Naive thymus-derived CD8-positive, alpha-beta T cell (primary cell): ENCODE results near the gene KRT79. TPM values are rescaled to one million over a fixed set of nuclear protein-coding genes. Genes with fewer than 3 reads are reported as not detected.
A peak's percentile ranks its signal among the peaks of the same experiment; 100 is the strongest.

Experiments
- ATAC-seq, 2 donors: fragments of 150-1000 bp; cut with Tn5 transposase in 1 of 2; sonication (Bioruptor Pico), chemical (Tn5 transposase) in 1 of 2; 1 replicate in 1 of 2; 2 replicates in 1 of 2; pipeline ENCODE4 v1.10.0; 2021; ENCODE audit warnings: mild to moderate bottlenecking in 2 of 2, moderate library complexity in 2 of 2
- POLR2A ChIA-PET: fragments of 350-600 bp; sonication (Branson Sonifier 250); formaldehyde crosslinking; loops from one replicate; lab custom pipeline; 2021; ENCODE audit warnings: antibody characterized with exemption; lab: Charles Lee
- DNase-seq, 10 donors: peaks; one replicate each; pipeline versions ENCODE4 v3.0.0 to v3.0.0-alpha.2; 2020 to 2022
- H3K27ac Mint-ChIP-seq, 10 donors: one replicate each; pipeline ENCODE4 v1.8.0; 2020 to 2022; ENCODE audit warnings: mild to moderate bottlenecking in 10 of 10, mixed read lengths in 10 of 10, moderate library complexity in 4 of 10, inconsistent platforms in 1 of 10
- H3K27me3 Mint-ChIP-seq, 5 donors: one replicate each; pipeline ENCODE4 v1.8.0; 2021 to 2022; ENCODE audit warnings: mixed read lengths in 5 of 5
- H3K36me3 Mint-ChIP-seq, 3 donors: one replicate each; pipeline ENCODE4 v1.8.0; 2020 to 2022; ENCODE audit warnings: mixed read lengths in 3 of 3, mild to moderate bottlenecking in 2 of 3, inconsistent platforms in 1 of 3
- H3K4me1 Mint-ChIP-seq, 4 donors: one replicate each; pipeline ENCODE4 v1.8.0; 2021 to 2022; ENCODE audit warnings: mixed read lengths in 4 of 4
- H3K4me3 Mint-ChIP-seq, 10 donors: one replicate each; pipeline ENCODE4 v1.8.0; 2020 to 2022; ENCODE audit warnings: mild to moderate bottlenecking in 10 of 10, mixed read lengths in 10 of 10, moderate library complexity in 6 of 10, inconsistent platforms in 1 of 10
- H3K9me3 Mint-ChIP-seq, 9 donors: one replicate each; pipeline ENCODE4 v1.8.0; 2020 to 2022; ENCODE audit warnings: mixed read lengths in 9 of 9, mild to moderate bottlenecking in 3 of 9, inconsistent platforms in 1 of 9, moderate library complexity in 1 of 9
- polyA plus RNA-seq, 3 donors: library from polyadenylated mRNA; unstranded; fragments of 300-500 nt; fragmentation: Illumina TruSeq; gene quantifications; one replicate each; pipeline ENCODE4 v1.2.3, GENCODE V29; 2021
- total RNA-seq, 8 experiments: library from RNA in 2 of 8; stranded (reverse) in 2 of 8; gene quantifications; one replicate each; pipeline ENCODE4 v1.2.3 and lab custom pipeline; 2021 to 2026

The KRT79 gene
- total and polyA plus RNA-seq, 5 experiments from 2014 or later = not detected

GRCh38 chr12:52821071-52821730 is 12.9 kb downstream of the KRT79 start:
- no peak for ATAC-seq
- peak overlapping the region in 4 of 10 donors; percentile 11 to 56 (median 28) for H3K27ac Mint-ChIP-seq

GRCh38 chr12:52820521-52820920 is 13.6 kb downstream of the KRT79 start:
- DNase-seq = no peak
- H3K4me3 Mint-ChIP-seq = no peak overlapping the region
- POLR2A ChIA-PET = no interaction called here
- peak overlapping the region in 3 of 10 donors; percentile 28 to 49 (median 46) for H3K27ac Mint-ChIP-seq
- no peak for ATAC-seq
- H3K36me3 Mint-ChIP-seq = no peaks in the 10 kb centered on the region
- H3K27me3 Mint-ChIP-seq = peaks cover 0 to 4% (median 0%) of the 10 kb centered on the region in 5 donors
- no peaks in the 10 kb centered on the region for H3K9me3 Mint-ChIP-seq
- peaks cover 10 to 22% (median 15%) of the 10 kb centered on the region in 4 donors for H3K4me1 Mint-ChIP-seq

More at GRCh38 chr12:52821071-52821730, 12.9 kb downstream of the KRT79 start:
- Mint-ChIP-seq H3K27me3 (peaks cover 0 to 4% (median 0%) of the 10 kb centered on the region in 5 donors), H3K9me3 (no peaks in the 10 kb centered on the region), H3K36me3 (no peaks in the 10 kb centered on the region), H3K4me3 (no peak overlapping the region), H3K4me1 (peaks cover 10 to 22% (median 15%) of the 10 kb centered on the region in 4 donors)
- POLR2A ChIA-PET = no interaction called here
- DNase-seq = no peak

- POLR2A ChIA-PET = no interaction called here
- peak overlapping the region in 4 of 10 donors; percentile 28 to 57 (median 42) for H3K27ac Mint-ChIP-seq
- H3K36me3 Mint-ChIP-seq = no peaks in the 10 kb centered on the region
Measured at GRCh38 chr12:52819731-52820510, 14.2 kb downstream of the KRT79 start.

GRCh38 chr12:52818887-52819420 is 15.2 kb downstream of the KRT79 start:
- peak overlapping the region in 1 of 10 donors; percentile 21 for H3K27ac Mint-ChIP-seq
- no peak overlapping the region for H3K4me3 Mint-ChIP-seq
- DNase-seq = no peak
- POLR2A ChIA-PET = no interaction called here
- H3K4me1 Mint-ChIP-seq = peaks cover 10 to 22% (median 15%) of the 10 kb centered on the region in 4 donors
- H3K36me3 Mint-ChIP-seq = no peaks in the 10 kb centered on the region
- peaks cover 0 to 4% (median 0%) of the 10 kb centered on the region in 5 donors for H3K27me3 Mint-ChIP-seq
- H3K9me3 Mint-ChIP-seq = no peaks in the 10 kb centered on the region
- no peak for ATAC-seq

More at GRCh38 chr12:52819731-52820510, 14.2 kb downstream of the KRT79 start:
- H3K9me3 Mint-ChIP-seq = no peaks in the 10 kb centered on the region
- ATAC-seq (no peak), DNase-seq (no peak)
- H3K27me3 Mint-ChIP-seq = peaks cover 0 to 4% (median 0%) of the 10 kb centered on the region in 5 donors
- H3K4me3 Mint-ChIP-seq = no peak overlapping the region
- peaks cover 10 to 22% (median 15%) of the 10 kb centered on the region in 4 donors for H3K4me1 Mint-ChIP-seq

GRCh38 chr12:52818388-52818787 is 15.7 kb downstream of the KRT79 start:
- POLR2A ChIA-PET = no interaction called here
- DNase-seq = no peak

GRCh38 chr12:52817699-52818238 is 16.3 kb downstream of the KRT79 start:
- H3K9me3 Mint-ChIP-seq = no peaks in the 10 kb centered on the region
- peak in 1 of 2 donors; percentile 53 for ATAC-seq
- H3K4me1 Mint-ChIP-seq = peaks cover 10 to 22% (median 15%) of the 10 kb centered on the region in 4 donors
- POLR2A ChIA-PET = no interaction called here
- H3K4me3 Mint-ChIP-seq = peak overlapping the region in 6 of 10 donors; percentile 20 to 50 (median 31)
- no peaks in the 10 kb centered on the region for H3K36me3 Mint-ChIP-seq
- peaks cover 0 to 4% (median 0%) of the 10 kb centered on the region in 5 donors for H3K27me3 Mint-ChIP-seq
- peak overlapping the region in 4 of 10 donors; percentile 19 to 76 (median 56) for H3K27ac Mint-ChIP-seq
- no peak for DNase-seq

More at GRCh38 chr12:52818388-52818787, 15.7 kb downstream of the KRT79 start:
- no peaks in the 10 kb centered on the region for H3K9me3 Mint-ChIP-seq
- H3K36me3 Mint-ChIP-seq = no peaks in the 10 kb centered on the region
- peaks cover 10 to 22% (median 15%) of the 10 kb centered on the region in 4 donors for H3K4me1 Mint-ChIP-seq
- H3K27ac Mint-ChIP-seq = peak overlapping the region in 4 of 10 donors; percentile 21 to 76 (median 66)
- H3K27me3 Mint-ChIP-seq = peaks cover 0 to 4% (median 0%) of the 10 kb centered on the region in 5 donors
- no peak for ATAC-seq
- H3K4me3 Mint-ChIP-seq = peak overlapping the region in 3 of 10 donors; percentile 20 to 70 (median 30)

GRCh38 chr12:52817003-52817698 is 17.0 kb downstream of the KRT79 start:
- Mint-ChIP-seq H3K4me1 (peaks cover 10 to 22% (median 15%) of the 10 kb centered on the region in 4 donors), H3K4me3 (peak overlapping the region in 6 of 10 donors; percentile 2 to 50 (median 24)), H3K9me3 (no peaks in the 10 kb centered on the region), H3K27me3 (peaks cover 0 to 4% (median 0%) of the 10 kb centered on the region in 5 donors), H3K27ac (peak overlapping the region in 3 of 10 donors; percentile 49 to 76 (median 64)), H3K36me3 (no peaks in the 10 kb centered on the region)
- ATAC-seq = no peak
- POLR2A ChIA-PET = no interaction called here
- DNase-seq = no peak

- POLR2A ChIA-PET = interaction anchor here (0.6 kb wide), 1 partner anchor 206 kb away, joined by 3 read pairs; no protein-coding TSS in a partner anchor
- no peak overlapping the region for H3K27ac Mint-ChIP-seq
- H3K4me3 Mint-ChIP-seq = no peak overlapping the region
- no peaks in the 10 kb centered on the region for H3K36me3 Mint-ChIP-seq
- no peaks in the 10 kb centered on the region for H3K9me3 Mint-ChIP-seq
- peaks cover 0 to 4% (median 0%) of the 10 kb centered on the region in 5 donors for H3K27me3 Mint-ChIP-seq
- peaks cover 10 to 18% (median 14%) of the 10 kb centered on the region in 4 donors for H3K4me1 Mint-ChIP-seq
- ATAC-seq (no peak), DNase-seq (no peak)
Measured at GRCh38 chr12:52815676-52816588, 18.2 kb downstream of the KRT79 start.

GRCh38 chr12:52815161-52815560 is 18.9 kb downstream of the KRT79 start:
- Mint-ChIP-seq H3K27me3 (peaks cover 0 to 4% (median 0%) of the 10 kb centered on the region in 5 donors), H3K36me3 (no peaks in the 10 kb centered on the region), H3K27ac (no peak overlapping the region), H3K4me3 (no peak overlapping the region), H3K9me3 (no peaks in the 10 kb centered on the region), H3K4me1 (peaks cover 8 to 18% (median 14%) of the 10 kb centered on the region in 4 donors)
- POLR2A ChIA-PET = no interaction called here
- no peak for ATAC-seq
- no peak for DNase-seq

GRCh38 chr12:52814710-52815155 is 19.4 kb downstream of the KRT79 start:
- Mint-ChIP-seq H3K4me3 (no peak overlapping the region), H3K27ac (no peak overlapping the region), H3K9me3 (no peaks in the 10 kb centered on the region), H3K4me1 (peaks cover 8 to 18% (median 14%) of the 10 kb centered on the region in 4 donors), H3K36me3 (no peaks in the 10 kb centered on the region), H3K27me3 (peaks cover 0 to 4% (median 0%) of the 10 kb centered on the region in 5 donors)
- no peak for ATAC-seq
- POLR2A ChIA-PET = no interaction called here
- DNase-seq = no peak
